GM18517 (cell line): Measurements from ENCODE around the gene RHEB.

Source experiments
- ATAC-seq: cut with Tn5 transposase; IDR thresholded peaks from one replicate; pipeline ENCODE4 v1.9.1; 2021; ENCODE audit warnings: mild to moderate bottlenecking, moderate library complexity; ENCODE audit not compliant: unreplicated experiment

The RHEB gene

GRCh38 chr7:151420144-151420543 lies 99.6 kb downstream of the RHEB start:
- no peak for ATAC-seq

GRCh38 chr7:151416941-151417315 lies 102.8 kb downstream of the RHEB start:
- ATAC-seq: no peak

- ATAC-seq: no peak
These were observed 103.4 kb downstream of the RHEB start for GRCh38 chr7:151416112-151416940.
